IMR-90 (cell line): Measurements from ENCODE around the gene HSPB7. TPM values are rescaled to one million over a fixed set of nuclear protein-coding genes. Genes with fewer than 3 reads are reported as not detected.

Experiments used
- ATAC-seq: fragments of 200-7000 bp; cut with Tn5 transposase; 2 replicates; pipeline ENCODE4 v1.9.1; 2020; ENCODE audit warnings: low read depth, mild to moderate bottlenecking, moderate library complexity
- BruUV-seq: library from RNA; stranded (reverse); fragments of 400-500 nt; replicated peaks from 2 replicates; lab custom pipeline; 2021; lab: Mats Ljungman, UMichigan
- CTCF ChIA-PET: fragments of 300-600 bp; formaldehyde crosslinking; extraction: SDS; loops from one replicate; lab custom pipeline; 2021; ENCODE audit warnings: antibody characterized with exemption; lab: Yijun Ruan, JAX
- POLR2A ChIA-PET: fragments of 300-600 bp; sonication (Branson Sonifier 250); formaldehyde crosslinking; loops from one replicate; lab custom pipeline; 2022; ENCODE audit warnings: antibody characterized with exemption; ENCODE audit not compliant: unreplicated experiment; lab: Charles Lee
- DNase-seq: peaks from one replicate; pipeline ENCODE4 v3.0.0; 2013
- H2AFZ ChIP-seq: replicated peaks from 2 replicates; pipeline ENCODE3; 2013; ENCODE audit warnings: low read length, mild to moderate bottlenecking; ENCODE audit not compliant: poor library complexity
- H2AK5ac ChIP-seq: 2 replicates; pipeline ENCODE4 v1.6.1; 2013; ENCODE audit warnings: low read depth, low read length, inconsistent platforms
- H2AK9ac ChIP-seq: replicated peaks from 2 replicates; pipeline ENCODE3; 2013; ENCODE audit warnings: mild to moderate bottlenecking, low read depth, low read length, moderate library complexity; ENCODE audit not compliant: poor library complexity
- H2BK120ac ChIP-seq: 2 replicates; pipeline ENCODE4 v1.6.1; 2013; ENCODE audit warnings: low read depth, low read length, inconsistent platforms
- H2BK15ac ChIP-seq: 3 replicates; pipeline ENCODE4 v1.6.1; 2013; ENCODE audit warnings: low read depth, low read length, inconsistent platforms
- H2BK20ac ChIP-seq: 2 replicates; pipeline ENCODE4 v1.6.1; 2013; ENCODE audit warnings: low read depth, mild to moderate bottlenecking, inconsistent platforms, low read length, moderate library complexity
- H2BK5ac ChIP-seq: 2 replicates; pipeline ENCODE4 v1.6.1; 2013; ENCODE audit warnings: mild to moderate bottlenecking, low read depth, low read length, inconsistent platforms; ENCODE audit not compliant: poor library complexity, severe bottlenecking
- H3K14ac ChIP-seq: replicated peaks from 2 replicates; pipeline ENCODE4 v1.6.1; 2013; ENCODE audit warnings: low read depth, low read length, inconsistent platforms
- H3K18ac ChIP-seq: 2 replicates; pipeline ENCODE4 v1.6.1; 2013; ENCODE audit warnings: low read depth, low read length, control low read depth
- H3K23ac ChIP-seq: 2 replicates; pipeline ENCODE4 v1.6.1; 2013; ENCODE audit warnings: low read depth, low read length, inconsistent platforms
- H3K27ac ChIP-seq: 2 replicates; pipeline ENCODE4 v1.5.1; 2013; ENCODE audit warnings: mild to moderate bottlenecking, control low read depth, low read length; ENCODE audit not compliant: insufficient read depth
- H3K27me3 ChIP-seq: 2 replicates; pipeline ENCODE4 v1.6.1; 2013; ENCODE audit warnings: low read length; ENCODE audit not compliant: control insufficient read depth, insufficient read depth
- H3K36me3 ChIP-seq: 2 replicates; pipeline ENCODE4 v1.6.1; 2013; ENCODE audit warnings: low read length, mixed read lengths; ENCODE audit not compliant: control insufficient read depth, insufficient read depth
- H3K4ac ChIP-seq: 2 replicates; pipeline ENCODE4 v1.6.1; 2013; ENCODE audit warnings: low read depth, low read length, inconsistent platforms
- H3K4me1 ChIP-seq: 2 replicates; pipeline ENCODE4 v1.6.1; 2013; ENCODE audit warnings: low read length, mixed read lengths; ENCODE audit not compliant: control insufficient read depth, insufficient read depth
- H3K4me2 ChIP-seq: 2 replicates; pipeline ENCODE4 v1.6.1; 2013; ENCODE audit warnings: low read depth, mild to moderate bottlenecking, control low read depth, low read length, moderate library complexity
- H3K4me3 ChIP-seq: 2 replicates; pipeline ENCODE4 v1.5.1; 2013; ENCODE audit warnings: low read depth, mild to moderate bottlenecking, control low read depth, low read length, moderate library complexity; ENCODE audit not compliant: insufficient read depth
- H3K56ac ChIP-seq: 2 replicates; pipeline ENCODE4 v1.6.1; 2013; ENCODE audit warnings: low read length, inconsistent platforms; ENCODE audit not compliant: insufficient read depth; ENCODE audit errors: extremely low read depth
- H3K79me1 ChIP-seq, 2 experiments: 2 replicates each; pipeline ENCODE4 v1.6.1; 2013; ENCODE audit warnings: low read length in 2 of 2, inconsistent platforms in 1 of 2, low read depth in 1 of 2
- H3K9ac ChIP-seq: 2 replicates; pipeline ENCODE4 v1.6.1; 2013; ENCODE audit warnings: low read depth, low read length, control low read depth
- H3K9me1 ChIP-seq: 2 replicates; pipeline ENCODE4 v1.6.1; 2013; ENCODE audit warnings: low read length, inconsistent platforms; ENCODE audit not compliant: insufficient read depth
- H3K9me3 ChIP-seq: 2 replicates; pipeline ENCODE4 v1.6.1; 2013; ENCODE audit warnings: low read length; ENCODE audit not compliant: control insufficient read depth, insufficient read depth
- H4K20me1 ChIP-seq: 2 replicates; pipeline ENCODE4 v1.6.1; 2013; ENCODE audit warnings: low read length, inconsistent platforms; ENCODE audit not compliant: insufficient read depth
- H4K5ac ChIP-seq: 2 replicates; pipeline ENCODE4 v1.6.1; 2013; ENCODE audit warnings: mild to moderate bottlenecking, low read depth, low read length, control low read depth
- H4K8ac ChIP-seq, 2 experiments: 2 replicates each; pipeline ENCODE4 v1.6.1; 2013; ENCODE audit warnings: low read depth in 2 of 2, low read length in 2 of 2, control low read depth in 1 of 2, inconsistent platforms in 1 of 2
- H4K91ac ChIP-seq: 2 replicates; pipeline ENCODE4 v1.6.1; 2013; ENCODE audit warnings: low read depth, low read length, inconsistent platforms; ENCODE audit not compliant: insufficient read depth
- BHLHE40 ChIP-seq: fragments of 150-350 bp; IDR thresholded peaks from 2 replicates; pipeline ENCODE4 v1.6.1; 2016; ENCODE audit warnings: mild to moderate bottlenecking, low read depth, low read length
- CEBPB ChIP-seq: IDR thresholded peaks from 2 replicates; pipeline ENCODE4 v1.6.1; 2012; ENCODE audit warnings: low read depth, low read length, improper control_type of control experiment
- CHD1 ChIP-seq: IDR thresholded peaks from 2 replicates; pipeline ENCODE4 v1.6.1; 2012; ENCODE audit warnings: low read depth, low read length, improper control_type of control experiment
- FOS ChIP-seq: fragments of 150-350 bp; IDR thresholded peaks from 2 replicates; pipeline ENCODE4 v1.6.1; 2016; ENCODE audit warnings: low read depth, low read length
- MAFK ChIP-seq: IDR thresholded peaks from 2 replicates; pipeline ENCODE4 v1.6.1; 2012; ENCODE audit warnings: low read depth, low read length, improper control_type of control experiment
- MAZ ChIP-seq: IDR thresholded peaks from 2 replicates; pipeline ENCODE4 v1.6.1; 2012; ENCODE audit warnings: low read depth, mild to moderate bottlenecking, low read length, improper control_type of control experiment, moderate library complexity, borderline replicate concordance
- MXI1 ChIP-seq: IDR thresholded peaks from 2 replicates; pipeline ENCODE4 v1.6.1; 2012; ENCODE audit warnings: low read depth, mild to moderate bottlenecking, low read length, moderate library complexity, borderline replicate concordance
- NFE2L2 ChIP-seq: fragments of 150-350 bp; IDR thresholded peaks from 2 replicates; pipeline ENCODE4 v1.6.1; 2016; ENCODE audit warnings: low read depth, mild to moderate bottlenecking, low read length
- POLR2A ChIP-seq: IDR thresholded peaks from 2 replicates; pipeline ENCODE4 v1.6.1; 2012; ENCODE audit warnings: mild to moderate bottlenecking, low read depth, low read length
- RAD21 ChIP-seq: IDR thresholded peaks from 2 replicates; pipeline ENCODE4 v1.6.1; 2012; ENCODE audit warnings: low read length, improper control_type of control experiment
- RCOR1 ChIP-seq: IDR thresholded peaks from 2 replicates; pipeline ENCODE4 v1.6.1; 2012; ENCODE audit warnings: mild to moderate bottlenecking, low read length, improper control_type of control experiment; ENCODE audit not compliant: insufficient replicate concordance
- RFX5 ChIP-seq: IDR thresholded peaks from 2 replicates; pipeline ENCODE4 v1.8.0; 2012; ENCODE audit warnings: low read depth, mild to moderate bottlenecking, low read length, moderate library complexity
- SMC3 ChIP-seq: fragments of 150-350 bp; IDR thresholded peaks from 2 replicates; pipeline ENCODE4 v1.6.1; 2016; ENCODE audit warnings: low read depth, mild to moderate bottlenecking, antibody characterized with exemption, low read length, moderate library complexity
- WGBS, 2 experiments: methylation state at CpG; one replicate each; pipeline versions ENCODE4 v1.1.5 to v1.1.7; 2013; ENCODE audit warnings: missing lambda C conversion rate in 2 of 2; ENCODE audit not compliant: insufficient read length in 1 of 2; ENCODE audit errors: extremely low coverage in 2 of 2; 5-methylcytosine and 5-hydroxymethylcytosine counted together
- dilution Hi-C: fragments of 300-500 bp; cut with HindIII; formaldehyde crosslinking; loops from one replicate; pipeline ENCODE4 v1.14.3; 2018; ENCODE audit warnings: low sequenced_read_pairs; ENCODE audit not compliant: unreplicated experiment
- in situ Hi-C: fragments of 300-500 bp; cut with MboI; formaldehyde crosslinking; loops from 3 replicates; pipeline ENCODE4 v1.14.3; 2019; ENCODE audit warnings: low sequenced_read_pairs, inconsistent platforms, mixed read lengths
- intact Hi-C: fragments of 100-400 bp; cut with micrococcal nuclease; formaldehyde crosslinking; loops from 2 replicates; pipeline ENCODE4 v1.10.0; 2022
- polyA plus RNA-seq, 3 experiments: library from polyadenylated mRNA; depleted of rRNA; stranded (reverse); fragments of >200 nt; gene quantifications; 2 replicates each; pipeline ENCODE4 v1.2.3, GENCODE V29; 2012; ENCODE audit warnings: low replicate concordance in 1 of 3
- total RNA-seq: library from RNA; depleted of rRNA; stranded (reverse); fragments of >200 nt; gene quantifications from 2 replicates; pipeline ENCODE4 v1.2.3, GENCODE V29; 2012
- TF ChIP-seq, protein P1 (sequence below): conservative IDR thresholded peaks from 2 replicates; pipeline ENCODE4 v1.5.1; 2012; ENCODE audit warnings: mild to moderate bottlenecking, low read depth, low read length, improper control_type of control experiment
- TF ChIP-seq, protein P2 (sequence below): fragments of 150-350 bp; IDR thresholded peaks from 2 replicates; pipeline ENCODE4 v1.6.1; 2016; ENCODE audit warnings: low read depth, mild to moderate bottlenecking, low read length, moderate library complexity, borderline replicate concordance
- TF ChIP-seq, protein P3 (sequence below): fragments of 150-350 bp; IDR thresholded peaks from 2 replicates; pipeline ENCODE4 v1.6.1; 2017; ENCODE audit warnings: mild to moderate bottlenecking, antibody characterized with exemption, low read length, low read depth

HSPB7 gene
- total and polyA plus RNA-seq, 2 of the 4 experiments (the other 2 are of a cell fraction), result 0.54 to 3.0 TPM

DNA sequence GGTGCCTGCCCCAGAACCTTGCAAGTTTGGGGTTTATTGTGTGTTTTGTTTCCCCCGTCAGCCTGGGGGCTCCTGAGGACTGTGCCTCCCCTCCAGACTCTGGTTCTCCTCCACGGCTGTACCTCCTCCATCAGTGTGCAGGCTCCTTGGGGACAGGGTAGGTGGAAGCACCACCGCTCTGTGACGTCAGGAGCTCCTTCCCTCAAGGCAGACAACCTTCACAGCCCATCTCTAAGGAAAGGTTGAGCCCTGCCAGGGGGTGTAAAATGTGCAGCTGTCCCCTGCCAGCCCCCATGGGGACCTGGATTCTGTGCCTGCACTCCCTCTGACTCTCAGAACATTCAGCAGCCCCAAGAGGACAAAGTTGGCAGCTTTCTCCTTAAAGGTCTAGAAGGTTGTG, 465 bp upstream of the HSPB7 start:
- Histone ChIP-seq H3K23ac (peak overlapping the region; percentile 71), H3K4me3 (no peak overlapping the region), H4K5ac (peak overlapping the region; percentile 44), H3K79me1 (no peaks in the 10 kb centered on the region), H2BK20ac (peak overlapping the region; percentile 69), H4K8ac (peak overlapping the region; percentile 62 to 87), H3K14ac (peak overlapping the region; percentile 86), H3K9me3 (no peaks in the 10 kb centered on the region), H3K4ac (peak overlapping the region; percentile 66), H4K20me1 (no peaks in the 10 kb centered on the region), H2AK9ac (peak overlapping the region; percentile 69), H4K91ac (peak overlapping the region; percentile 46; the same call in 1 of the 2 replicates), H3K9ac (no peak overlapping the region), H3K27ac (peak overlapping the region; percentile 25; the same call in 1 of the 2 replicates), H3K4me1 (peaks cover 27% of the 10 kb centered on the region), H3K27me3 (no peaks in the 10 kb centered on the region; the same call in 1 of the 2 replicates), H3K56ac (no peak overlapping the region), H3K9me1 (peaks cover 3% of the 10 kb centered on the region), H2AFZ (peak overlapping the region; percentile 94), H2BK5ac (peak overlapping the region; percentile 32), H2BK15ac (no peak overlapping the region; the same call in 2 of the 3 replicates), H3K36me3 (no peaks in the 10 kb centered on the region), H2BK120ac (peak overlapping the region; percentile 83), H3K4me2 (no peak overlapping the region), H2AK5ac (peak overlapping the region; percentile 66), H3K18ac (peak overlapping the region; percentile 38; the same call in 1 of the 2 replicates)
- ChIA-PET POLR2A (no interaction called here), CTCF (no interaction called here)
- DNase-seq (no peak), ATAC-seq (peak; percentile 18)
- whole genome bisulfite sequencing, 2 experiments, result no CpG with 5 or more reads among the region's 4 CpGs
- in situ Hi-C loops (no loop called here), dilution Hi-C loops (no loop called here), intact Hi-C loops (no loop called here)
- no peak for TF ChIP-seq CHD1
- no peak for TF ChIP-seq CEBPB
- no peak for TF ChIP-seq MXI1
- no peak for TF ChIP-seq FOS
- TF ChIP-seq RCOR1, result no peak
- TF ChIP-seq, protein P1, sequence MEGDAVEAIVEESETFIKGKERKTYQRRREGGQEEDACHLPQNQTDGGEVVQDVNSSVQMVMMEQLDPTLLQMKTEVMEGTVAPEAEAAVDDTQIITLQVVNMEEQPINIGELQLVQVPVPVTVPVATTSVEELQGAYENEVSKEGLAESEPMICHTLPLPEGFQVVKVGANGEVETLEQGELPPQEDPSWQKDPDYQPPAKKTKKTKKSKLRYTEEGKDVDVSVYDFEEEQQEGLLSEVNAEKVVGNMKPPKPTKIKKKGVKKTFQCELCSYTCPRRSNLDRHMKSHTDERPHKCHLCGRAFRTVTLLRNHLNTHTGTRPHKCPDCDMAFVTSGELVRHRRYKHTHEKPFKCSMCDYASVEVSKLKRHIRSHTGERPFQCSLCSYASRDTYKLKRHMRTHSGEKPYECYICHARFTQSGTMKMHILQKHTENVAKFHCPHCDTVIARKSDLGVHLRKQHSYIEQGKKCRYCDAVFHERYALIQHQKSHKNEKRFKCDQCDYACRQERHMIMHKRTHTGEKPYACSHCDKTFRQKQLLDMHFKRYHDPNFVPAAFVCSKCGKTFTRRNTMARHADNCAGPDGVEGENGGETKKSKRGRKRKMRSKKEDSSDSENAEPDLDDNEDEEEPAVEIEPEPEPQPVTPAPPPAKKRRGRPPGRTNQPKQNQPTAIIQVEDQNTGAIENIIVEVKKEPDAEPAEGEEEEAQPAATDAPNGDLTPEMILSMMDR, result no peak
- no peak for TF ChIP-seq RFX5
- TF ChIP-seq, protein P2, sequence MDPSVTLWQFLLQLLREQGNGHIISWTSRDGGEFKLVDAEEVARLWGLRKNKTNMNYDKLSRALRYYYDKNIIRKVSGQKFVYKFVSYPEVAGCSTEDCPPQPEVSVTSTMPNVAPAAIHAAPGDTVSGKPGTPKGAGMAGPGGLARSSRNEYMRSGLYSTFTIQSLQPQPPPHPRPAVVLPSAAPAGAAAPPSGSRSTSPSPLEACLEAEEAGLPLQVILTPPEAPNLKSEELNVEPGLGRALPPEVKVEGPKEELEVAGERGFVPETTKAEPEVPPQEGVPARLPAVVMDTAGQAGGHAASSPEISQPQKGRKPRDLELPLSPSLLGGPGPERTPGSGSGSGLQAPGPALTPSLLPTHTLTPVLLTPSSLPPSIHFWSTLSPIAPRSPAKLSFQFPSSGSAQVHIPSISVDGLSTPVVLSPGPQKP, result no peak
- TF ChIP-seq POLR2A, result no peak
- no peak for TF ChIP-seq BHLHE40
- no peak for TF ChIP-seq SMC3
- no peak for TF ChIP-seq MAFK
- TF ChIP-seq, protein P3, sequence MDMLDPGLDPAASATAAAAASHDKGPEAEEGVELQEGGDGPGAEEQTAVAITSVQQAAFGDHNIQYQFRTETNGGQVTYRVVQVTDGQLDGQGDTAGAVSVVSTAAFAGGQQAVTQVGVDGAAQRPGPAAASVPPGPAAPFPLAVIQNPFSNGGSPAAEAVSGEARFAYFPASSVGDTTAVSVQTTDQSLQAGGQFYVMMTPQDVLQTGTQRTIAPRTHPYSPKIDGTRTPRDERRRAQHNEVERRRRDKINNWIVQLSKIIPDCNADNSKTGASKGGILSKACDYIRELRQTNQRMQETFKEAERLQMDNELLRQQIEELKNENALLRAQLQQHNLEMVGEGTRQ, result no peak
- TF ChIP-seq MAZ, result no peak
- no peak for TF ChIP-seq RAD21
- TF ChIP-seq NFE2L2, result no peak
- no TSS peak for BruUV-seq
